ENCODE results near the gene SEPTIN3. TPM values are rescaled to one million over a fixed set of nuclear protein-coding genes. Genes with fewer than 3 reads are reported as not detected.
A peak's percentile ranks its signal among the peaks of the same experiment; 100 is the strongest.

The SEPTIN3 gene
- total RNA-seq, 1 experiment from 2014 or later: 3.9 TPM

DNA sequence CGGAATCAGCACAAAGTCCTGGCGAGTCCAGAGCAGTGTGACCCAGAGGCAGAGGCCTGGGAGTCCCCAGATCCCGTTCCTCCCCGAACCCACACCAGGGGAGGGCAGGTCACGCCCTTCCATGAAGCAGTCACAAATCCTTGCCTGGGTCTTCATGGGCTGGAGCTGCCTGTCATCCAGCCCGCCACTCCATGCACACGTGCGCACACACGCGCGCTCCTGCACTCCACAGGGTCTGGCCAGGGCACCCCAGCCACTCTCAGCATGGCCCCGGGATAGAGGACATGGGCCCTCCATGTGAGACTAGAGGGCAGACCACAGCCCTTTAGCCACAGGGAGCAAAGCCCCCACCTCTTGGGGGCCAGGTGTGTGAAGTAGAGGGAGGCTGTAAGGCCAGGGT lies 36.9 kb upstream of the SEPTIN3 start:
- no peak for ATAC-seq
- no peaks in the 10 kb centered on the region for H3K27me3 ChIP-seq (ENCODE audit: control insufficient read depth, insufficient read depth, low read length)
- H3K36me3 ChIP-seq (ENCODE audit: control insufficient read depth, insufficient read depth, low read length): no peaks in the 10 kb centered on the region
- no peak overlapping the region for H3K4me3 ChIP-seq (ENCODE audit: low read depth in 2 of 2, low read length in 2 of 2)
- in situ Hi-C loops (cut with HindIII; ENCODE audit: low pct_unique_long_range_greater_than_20kb, low sequenced_read_pairs): no loop called here
- intact Hi-C loops (cut with micrococcal nuclease; ENCODE audit: unreplicated experiment): no loop called here
- no peaks in the 10 kb centered on the region for H3K4me1 ChIP-seq (ENCODE audit: control insufficient read depth, insufficient read depth, low read length)
- no TSS peak for BruUV-seq (replicated peaks)
- ChIA-PET CTCF (no interaction called here), POLR2A (no interaction called here)
- TF ChIP-seq SIN3A (IDR thresholded peaks at IDR 0.05; ENCODE audit: borderline replicate concordance, insufficient read depth, low read depth, low read length): no peak
- no peak for TF ChIP-seq POLR2AphosphoS5 (IDR thresholded peaks at IDR 0.05; ENCODE audit: low read depth, low read length)
- no peak for TF ChIP-seq TCF7L2 (IDR thresholded peaks at IDR 0.05; ENCODE audit: low read depth, low read length)
- TF ChIP-seq, protein P1, sequence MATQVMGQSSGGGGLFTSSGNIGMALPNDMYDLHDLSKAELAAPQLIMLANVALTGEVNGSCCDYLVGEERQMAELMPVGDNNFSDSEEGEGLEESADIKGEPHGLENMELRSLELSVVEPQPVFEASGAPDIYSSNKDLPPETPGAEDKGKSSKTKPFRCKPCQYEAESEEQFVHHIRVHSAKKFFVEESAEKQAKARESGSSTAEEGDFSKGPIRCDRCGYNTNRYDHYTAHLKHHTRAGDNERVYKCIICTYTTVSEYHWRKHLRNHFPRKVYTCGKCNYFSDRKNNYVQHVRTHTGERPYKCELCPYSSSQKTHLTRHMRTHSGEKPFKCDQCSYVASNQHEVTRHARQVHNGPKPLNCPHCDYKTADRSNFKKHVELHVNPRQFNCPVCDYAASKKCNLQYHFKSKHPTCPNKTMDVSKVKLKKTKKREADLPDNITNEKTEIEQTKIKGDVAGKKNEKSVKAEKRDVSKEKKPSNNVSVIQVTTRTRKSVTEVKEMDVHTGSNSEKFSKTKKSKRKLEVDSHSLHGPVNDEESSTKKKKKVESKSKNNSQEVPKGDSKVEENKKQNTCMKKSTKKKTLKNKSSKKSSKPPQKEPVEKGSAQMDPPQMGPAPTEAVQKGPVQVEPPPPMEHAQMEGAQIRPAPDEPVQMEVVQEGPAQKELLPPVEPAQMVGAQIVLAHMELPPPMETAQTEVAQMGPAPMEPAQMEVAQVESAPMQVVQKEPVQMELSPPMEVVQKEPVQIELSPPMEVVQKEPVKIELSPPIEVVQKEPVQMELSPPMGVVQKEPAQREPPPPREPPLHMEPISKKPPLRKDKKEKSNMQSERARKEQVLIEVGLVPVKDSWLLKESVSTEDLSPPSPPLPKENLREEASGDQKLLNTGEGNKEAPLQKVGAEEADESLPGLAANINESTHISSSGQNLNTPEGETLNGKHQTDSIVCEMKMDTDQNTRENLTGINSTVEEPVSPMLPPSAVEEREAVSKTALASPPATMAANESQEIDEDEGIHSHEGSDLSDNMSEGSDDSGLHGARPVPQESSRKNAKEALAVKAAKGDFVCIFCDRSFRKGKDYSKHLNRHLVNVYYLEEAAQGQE (IDR thresholded peaks at IDR 0.05; ENCODE audit: insufficient read depth in 1 of 2, low read depth in 2 of 2, low read length in 1 of 2): no peak
- TF ChIP-seq, protein P2, sequence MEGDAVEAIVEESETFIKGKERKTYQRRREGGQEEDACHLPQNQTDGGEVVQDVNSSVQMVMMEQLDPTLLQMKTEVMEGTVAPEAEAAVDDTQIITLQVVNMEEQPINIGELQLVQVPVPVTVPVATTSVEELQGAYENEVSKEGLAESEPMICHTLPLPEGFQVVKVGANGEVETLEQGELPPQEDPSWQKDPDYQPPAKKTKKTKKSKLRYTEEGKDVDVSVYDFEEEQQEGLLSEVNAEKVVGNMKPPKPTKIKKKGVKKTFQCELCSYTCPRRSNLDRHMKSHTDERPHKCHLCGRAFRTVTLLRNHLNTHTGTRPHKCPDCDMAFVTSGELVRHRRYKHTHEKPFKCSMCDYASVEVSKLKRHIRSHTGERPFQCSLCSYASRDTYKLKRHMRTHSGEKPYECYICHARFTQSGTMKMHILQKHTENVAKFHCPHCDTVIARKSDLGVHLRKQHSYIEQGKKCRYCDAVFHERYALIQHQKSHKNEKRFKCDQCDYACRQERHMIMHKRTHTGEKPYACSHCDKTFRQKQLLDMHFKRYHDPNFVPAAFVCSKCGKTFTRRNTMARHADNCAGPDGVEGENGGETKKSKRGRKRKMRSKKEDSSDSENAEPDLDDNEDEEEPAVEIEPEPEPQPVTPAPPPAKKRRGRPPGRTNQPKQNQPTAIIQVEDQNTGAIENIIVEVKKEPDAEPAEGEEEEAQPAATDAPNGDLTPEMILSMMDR (IDR thresholded peaks at IDR 0.05): no peak
- no peaks in the 10 kb centered on the region for H3K9me3 ChIP-seq (ENCODE audit: control insufficient read depth, insufficient read depth, low read depth, low read length)
- H3K27ac ChIP-seq (ENCODE audit: low read length): no peak overlapping the region
- DNase-seq (ENCODE audit: low read depth, low spot score): no peak

DNA sequence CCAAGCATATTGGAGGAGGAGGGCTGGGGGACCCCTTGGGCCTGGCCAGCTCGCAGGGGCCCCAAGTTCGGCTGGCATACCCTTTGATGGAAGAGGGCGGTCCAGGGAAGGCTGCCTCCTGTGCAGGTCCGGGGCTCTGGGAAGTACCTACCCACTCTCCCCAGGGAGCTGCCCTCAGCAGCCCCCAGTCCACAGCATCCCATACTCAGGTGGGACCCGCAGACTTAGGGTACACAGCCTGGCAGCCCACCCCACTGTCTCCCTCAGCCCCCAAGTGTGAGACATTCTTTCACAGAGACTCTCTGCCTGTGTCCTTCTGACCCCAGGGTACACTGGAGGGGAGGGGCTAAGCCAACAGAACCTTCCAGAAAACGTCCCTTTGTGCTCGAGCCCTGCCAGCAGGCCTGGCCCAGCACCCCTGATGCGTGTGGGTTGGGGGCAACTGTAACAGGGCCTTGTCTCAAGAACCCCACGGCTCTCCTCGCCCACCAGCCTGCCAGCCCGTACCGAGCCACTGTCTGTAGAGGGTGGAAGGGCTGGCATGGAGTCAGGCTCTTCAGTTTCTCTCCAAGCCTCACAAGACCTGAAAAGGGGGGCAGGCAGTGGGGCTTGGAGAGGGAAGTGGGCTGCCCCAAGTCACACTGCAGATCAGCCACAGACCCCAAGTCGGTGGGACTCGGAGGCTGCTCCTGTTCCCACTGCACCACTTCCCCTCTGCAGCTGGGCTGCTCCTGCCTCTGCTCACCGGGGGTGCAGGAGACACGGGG lies 35.6 kb upstream of the SEPTIN3 start:
- H3K4me3 ChIP-seq (ENCODE audit: low read depth in 2 of 2, low read length in 2 of 2): no peak overlapping the region
- no peaks in the 10 kb centered on the region for H3K4me1 ChIP-seq (ENCODE audit: control insufficient read depth, insufficient read depth, low read length)
- ChIA-PET CTCF (no interaction called here), POLR2A (no interaction called here)
- TF ChIP-seq TCF7L2 (IDR thresholded peaks at IDR 0.05; ENCODE audit: low read depth, low read length): no peak
- TF ChIP-seq, protein P2 (IDR thresholded peaks at IDR 0.05): no peak
- TF ChIP-seq, protein P1 (IDR thresholded peaks at IDR 0.05; ENCODE audit: insufficient read depth in 1 of 2, low read depth in 2 of 2, low read length in 1 of 2): no peak
- no peak for TF ChIP-seq POLR2AphosphoS5 (IDR thresholded peaks at IDR 0.05; ENCODE audit: low read depth, low read length)
- TF ChIP-seq SIN3A (IDR thresholded peaks at IDR 0.05; ENCODE audit: borderline replicate concordance, insufficient read depth, low read depth, low read length): no peak
- H3K27me3 ChIP-seq (ENCODE audit: control insufficient read depth, insufficient read depth, low read length): no peaks in the 10 kb centered on the region
- intact Hi-C loops (cut with micrococcal nuclease; ENCODE audit: unreplicated experiment) (no loop called here), in situ Hi-C loops (cut with HindIII; ENCODE audit: low pct_unique_long_range_greater_than_20kb, low sequenced_read_pairs) (no loop called here)
- no peaks in the 10 kb centered on the region for H3K36me3 ChIP-seq (ENCODE audit: control insufficient read depth, insufficient read depth, low read length)
- H3K27ac ChIP-seq (ENCODE audit: low read length): no peak overlapping the region
- ATAC-seq: 0 out of 2 replicates have a peak, but pooled peaks have one; percentile 29
- no peaks in the 10 kb centered on the region for H3K9me3 ChIP-seq (ENCODE audit: control insufficient read depth, insufficient read depth, low read depth, low read length)
- DNase-seq (ENCODE audit: low read depth, low spot score): no peak
- BruUV-seq (replicated peaks): no TSS peak
